Umbilical cord (tissue), 2 donors: ENCODE data around the gene KANSL1. TPM values are rescaled to one million over a fixed set of nuclear protein-coding genes. Genes with fewer than 3 reads are reported as not detected.

Experiments used
- DNase-seq: peaks from one replicate; pipeline ENCODE4 v3.0.0-alpha.2; 2015; ENCODE audit warnings: low spot score
- total RNA-seq: library from RNA; depleted of rRNA; stranded (reverse); fragments of >200 nt; gene quantifications from one replicate; pipeline ENCODE4 v1.2.3, GENCODE V29; 2014; ENCODE audit warnings: low replicate concordance; ENCODE audit not compliant: insufficient read depth

The KANSL1 gene
- total RNA-seq, 1 donor from 2014 or later, result 83.5 TPM

- DNase-seq, result no peak
Measured at GRCh38 chr17:46139432-46140210, 53.6 kb downstream of the KANSL1 start.

GRCh38 chr17:46138473-46138872 lies 54.8 kb downstream of the KANSL1 start:
- no peak for DNase-seq

- no peak for DNase-seq
Measured at GRCh38 chr17:46136820-46137219, 56.4 kb downstream of the KANSL1 start.

GRCh38 chr17:46135879-46136563 lies 57.2 kb downstream of the KANSL1 start:
- no peak for DNase-seq

GRCh38 chr17:46135126-46135812 lies 58.0 kb downstream of the KANSL1 start:
- no peak for DNase-seq

GRCh38 chr17:46129302-46129701 lies 63.9 kb downstream of the KANSL1 start:
- no peak for DNase-seq

GRCh38 chr17:46128453-46128852 lies 64.8 kb downstream of the KANSL1 start:
- no peak for DNase-seq

- DNase-seq, result no peak
Measured at GRCh38 chr17:46127524-46127923, 65.7 kb downstream of the KANSL1 start.

GRCh38 chr17:46126840-46127239 lies 66.4 kb downstream of the KANSL1 start:
- DNase-seq, result no peak

- no peak for DNase-seq
Measured at GRCh38 chr17:46125831-46126230, 67.4 kb downstream of the KANSL1 start.

GRCh38 chr17:46124695-46125592 lies 68.3 kb downstream of the KANSL1 start:
- no peak for DNase-seq

- no peak for DNase-seq
Measured at GRCh38 chr17:46123607-46124006, 69.6 kb downstream of the KANSL1 start.

- DNase-seq, result no peak
Measured at GRCh38 chr17:46122486-46122871, 70.8 kb downstream of the KANSL1 start.

GRCh38 chr17:46121841-46122485 lies 71.3 kb downstream of the KANSL1 start:
- no peak for DNase-seq

GRCh38 chr17:46121165-46121764 lies 72.0 kb downstream of the KANSL1 start:
- DNase-seq, result no peak

GRCh38 chr17:46120537-46120936 lies 72.7 kb downstream of the KANSL1 start:
- no peak for DNase-seq

- DNase-seq, result no peak
Measured at GRCh38 chr17:46120078-46120477, 73.2 kb downstream of the KANSL1 start.

GRCh38 chr17:46118964-46119363 lies 74.3 kb downstream of the KANSL1 start:
- DNase-seq, result no peak

- DNase-seq, result no peak
Measured at GRCh38 chr17:46117850-46118696, 75.2 kb downstream of the KANSL1 start.

GRCh38 chr17:46117117-46117516 lies 76.1 kb downstream of the KANSL1 start:
- no peak for DNase-seq
